A549 (cell line): ENCODE measurements around the gene STARD13.

Experiments
- BHLHE40 ChIP-seq: IDR thresholded peaks from 2 replicates; pipeline ENCODE4 v1.6.1; 2012; ENCODE audit warnings: low read depth, low read length, inconsistent platforms
- CBX8 ChIP-seq: fragments of 200-600 bp; sonication (generic); IDR thresholded peaks from 2 replicates; pipeline ENCODE4 v1.6.1; 2016
- CHD4 ChIP-seq: fragments of 200-600 bp; sonication (generic); IDR thresholded peaks from 2 replicates; pipeline ENCODE4 v1.6.1; 2016; ENCODE audit warnings: antibody characterized with exemption, mild to moderate bottlenecking, borderline replicate concordance
- HEYL ChIP-seq: fragments of 250-450 bp; sonication (Bioruptor Pico); IDR thresholded peaks from 2 replicates; pipeline ENCODE4 v1.8.0; 2021; ENCODE audit warnings: mild to moderate bottlenecking, moderate library complexity
- MAZ ChIP-seq: fragments of 150-350 bp; IDR thresholded peaks from 2 replicates; pipeline ENCODE4 v1.6.1; 2014; ENCODE audit warnings: antibody characterized with exemption, low read depth, low read length, borderline replicate concordance
- POLR2A ChIP-seq: IDR thresholded peaks from 2 replicates; pipeline ENCODE4 v1.6.1; 2012; ENCODE audit warnings: mild to moderate bottlenecking, low read length
- RFX5 ChIP-seq: fragments of 450-650 bp; IDR thresholded peaks from 2 replicates; pipeline ENCODE4 v1.7.1; 2014; ENCODE audit warnings: antibody characterized with exemption, mild to moderate bottlenecking, moderate library complexity
- SREBF2 ChIP-seq: fragments of 450-650 bp; IDR thresholded peaks from 2 replicates; pipeline ENCODE4 v1.6.1; 2014; ENCODE audit warnings: mild to moderate bottlenecking, moderate library complexity
- TF ChIP-seq, protein P1 (sequence below): fragments of >200 bp; sonication (Bioruptor Twin); formaldehyde crosslinking; IDR thresholded peaks from 3 replicates; pipeline ENCODE4 v1.5.1; 2016
- TF ChIP-seq, protein P2 (sequence below): fragments of 200-600 bp; sonication (generic); IDR thresholded peaks from 2 replicates; pipeline ENCODE4 v1.6.1; 2016; ENCODE audit warnings: antibody characterized with exemption, mild to moderate bottlenecking, moderate library complexity

DNA sequence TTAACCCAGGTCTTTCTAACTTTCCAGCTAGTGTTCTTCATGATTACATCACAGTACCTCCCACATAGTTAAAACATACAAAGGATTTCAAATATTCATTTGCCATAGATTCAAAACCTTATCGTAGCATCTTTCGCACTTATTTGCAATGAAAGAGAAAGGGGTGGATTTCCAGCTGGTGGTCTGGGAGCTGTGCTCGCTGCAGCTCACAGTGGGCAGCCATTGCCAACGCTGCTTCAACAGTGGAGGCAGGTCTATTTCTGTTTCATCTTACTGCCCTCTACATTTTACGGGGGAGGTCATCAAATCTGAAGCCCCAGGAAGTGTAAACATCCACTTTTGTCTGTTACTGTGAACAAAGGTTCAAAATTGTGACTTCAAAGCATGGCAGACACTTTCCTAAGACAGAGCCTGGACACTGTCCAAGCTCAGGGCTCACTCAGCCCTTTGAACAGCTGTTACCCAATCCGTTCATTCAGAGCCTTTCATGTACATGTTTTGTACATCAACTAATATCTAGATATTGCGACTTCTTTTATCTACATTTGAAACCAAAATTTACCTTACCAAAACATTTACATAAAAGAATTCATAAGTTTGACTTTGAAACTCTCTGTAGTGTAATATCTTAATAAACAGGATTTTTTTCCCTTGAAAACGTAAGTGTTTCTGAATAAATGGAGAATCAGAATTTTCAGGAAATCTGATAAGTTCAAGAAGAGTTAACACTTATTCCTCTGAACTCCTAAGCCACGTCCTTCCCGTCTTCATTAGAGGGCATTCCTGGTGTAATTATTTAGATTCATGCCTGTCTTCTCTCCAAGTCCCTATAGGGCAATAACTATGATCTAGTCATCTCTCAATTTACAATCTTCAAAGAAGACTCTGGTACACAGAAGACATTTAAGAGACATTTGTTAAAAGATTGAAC, 25.1 kb downstream of the STARD13 start:
- TF ChIP-seq, protein P1, sequence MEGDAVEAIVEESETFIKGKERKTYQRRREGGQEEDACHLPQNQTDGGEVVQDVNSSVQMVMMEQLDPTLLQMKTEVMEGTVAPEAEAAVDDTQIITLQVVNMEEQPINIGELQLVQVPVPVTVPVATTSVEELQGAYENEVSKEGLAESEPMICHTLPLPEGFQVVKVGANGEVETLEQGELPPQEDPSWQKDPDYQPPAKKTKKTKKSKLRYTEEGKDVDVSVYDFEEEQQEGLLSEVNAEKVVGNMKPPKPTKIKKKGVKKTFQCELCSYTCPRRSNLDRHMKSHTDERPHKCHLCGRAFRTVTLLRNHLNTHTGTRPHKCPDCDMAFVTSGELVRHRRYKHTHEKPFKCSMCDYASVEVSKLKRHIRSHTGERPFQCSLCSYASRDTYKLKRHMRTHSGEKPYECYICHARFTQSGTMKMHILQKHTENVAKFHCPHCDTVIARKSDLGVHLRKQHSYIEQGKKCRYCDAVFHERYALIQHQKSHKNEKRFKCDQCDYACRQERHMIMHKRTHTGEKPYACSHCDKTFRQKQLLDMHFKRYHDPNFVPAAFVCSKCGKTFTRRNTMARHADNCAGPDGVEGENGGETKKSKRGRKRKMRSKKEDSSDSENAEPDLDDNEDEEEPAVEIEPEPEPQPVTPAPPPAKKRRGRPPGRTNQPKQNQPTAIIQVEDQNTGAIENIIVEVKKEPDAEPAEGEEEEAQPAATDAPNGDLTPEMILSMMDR, result no peak
- TF ChIP-seq RFX5 (no peak), MAZ (no peak), POLR2A (no peak), HEYL (no peak), BHLHE40 (no peak), CHD4 (no peak), CBX8 (no peak), SREBF2 (no peak)
- TF ChIP-seq, protein P2, sequence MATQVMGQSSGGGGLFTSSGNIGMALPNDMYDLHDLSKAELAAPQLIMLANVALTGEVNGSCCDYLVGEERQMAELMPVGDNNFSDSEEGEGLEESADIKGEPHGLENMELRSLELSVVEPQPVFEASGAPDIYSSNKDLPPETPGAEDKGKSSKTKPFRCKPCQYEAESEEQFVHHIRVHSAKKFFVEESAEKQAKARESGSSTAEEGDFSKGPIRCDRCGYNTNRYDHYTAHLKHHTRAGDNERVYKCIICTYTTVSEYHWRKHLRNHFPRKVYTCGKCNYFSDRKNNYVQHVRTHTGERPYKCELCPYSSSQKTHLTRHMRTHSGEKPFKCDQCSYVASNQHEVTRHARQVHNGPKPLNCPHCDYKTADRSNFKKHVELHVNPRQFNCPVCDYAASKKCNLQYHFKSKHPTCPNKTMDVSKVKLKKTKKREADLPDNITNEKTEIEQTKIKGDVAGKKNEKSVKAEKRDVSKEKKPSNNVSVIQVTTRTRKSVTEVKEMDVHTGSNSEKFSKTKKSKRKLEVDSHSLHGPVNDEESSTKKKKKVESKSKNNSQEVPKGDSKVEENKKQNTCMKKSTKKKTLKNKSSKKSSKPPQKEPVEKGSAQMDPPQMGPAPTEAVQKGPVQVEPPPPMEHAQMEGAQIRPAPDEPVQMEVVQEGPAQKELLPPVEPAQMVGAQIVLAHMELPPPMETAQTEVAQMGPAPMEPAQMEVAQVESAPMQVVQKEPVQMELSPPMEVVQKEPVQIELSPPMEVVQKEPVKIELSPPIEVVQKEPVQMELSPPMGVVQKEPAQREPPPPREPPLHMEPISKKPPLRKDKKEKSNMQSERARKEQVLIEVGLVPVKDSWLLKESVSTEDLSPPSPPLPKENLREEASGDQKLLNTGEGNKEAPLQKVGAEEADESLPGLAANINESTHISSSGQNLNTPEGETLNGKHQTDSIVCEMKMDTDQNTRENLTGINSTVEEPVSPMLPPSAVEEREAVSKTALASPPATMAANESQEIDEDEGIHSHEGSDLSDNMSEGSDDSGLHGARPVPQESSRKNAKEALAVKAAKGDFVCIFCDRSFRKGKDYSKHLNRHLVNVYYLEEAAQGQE, result no peak
